Endothelial cell of umbilical vein (primary cell): ENCODE results near the gene SCFD1. TPM values are rescaled to one million over a fixed set of nuclear protein-coding genes. Genes with fewer than 3 reads are reported as not detected.

Source experiments
- BruUV-seq: library from RNA; stranded (reverse); fragments of 400-500 nt; replicated peaks from 2 replicates; lab custom pipeline; 2021; lab: Mats Ljungman, UMichigan
- CTCF ChIA-PET: fragments of 300-600, 350-600 bp; sonication (Branson Sonifier 250); formaldehyde crosslinking; loops from one replicate; lab custom pipeline; 2021; ENCODE audit warnings: antibody characterized with exemption, inconsistent platforms; lab: Charles Lee
- POLR2A ChIA-PET: fragments of 300-600, 350-600 bp; sonication (Branson Sonifier 250); formaldehyde crosslinking; loops from one replicate; lab custom pipeline; 2021; ENCODE audit warnings: antibody characterized with exemption, inconsistent platforms; lab: Charles Lee
- DNase-seq: peaks from one replicate; pipeline ENCODE4 v3.0.0-alpha.2; 2011; ENCODE audit warnings: low read depth, low spot score
- FAIRE-seq: peaks from 2 replicates; lab custom pipeline; 2011; peaks lifted over from hg19 to GRCh38; lab: Jason Lieb, UNC
- H2AFZ ChIP-seq: 2 replicates; pipeline ENCODE4 v1.6.0; 2012; ENCODE audit warnings: low read depth, low read length, control low read depth, inconsistent platforms
- H3K27ac ChIP-seq: 2 replicates; pipeline ENCODE4 v1.5.1; 2011; ENCODE audit warnings: low read depth, mild to moderate bottlenecking, control low read depth, low read length, moderate library complexity; ENCODE audit not compliant: insufficient read depth
- H3K27me3 ChIP-seq, 2 experiments: 2 replicates each; pipeline versions ENCODE4 v1.6.0 to v1.6.1; 2011; ENCODE audit warnings: low read length in 2 of 2, mixed read lengths in 1 of 2; ENCODE audit not compliant: control insufficient read depth in 2 of 2, insufficient read depth in 2 of 2
- H3K36me3 ChIP-seq, 2 experiments: 2 replicates in 1 of 2; 3 replicates in 1 of 2; pipeline ENCODE4 v1.5.1; 2011; ENCODE audit warnings: low read length in 2 of 2, mild to moderate bottlenecking in 1 of 2, moderate library complexity in 1 of 2; ENCODE audit not compliant: control insufficient read depth in 2 of 2, insufficient read depth in 2 of 2; ENCODE audit errors: extremely low read depth in 1 of 2
- H3K4me1 ChIP-seq: 3 replicates; pipeline ENCODE4 v1.5.1; 2011; ENCODE audit warnings: mild to moderate bottlenecking, low read length; ENCODE audit not compliant: control insufficient read depth, insufficient read depth; ENCODE audit errors: extremely low read depth
- H3K4me2 ChIP-seq: 2 replicates; pipeline ENCODE4 v1.6.1; 2011; ENCODE audit warnings: low read length, control low read depth, mixed read lengths; ENCODE audit not compliant: insufficient read depth
- H3K4me3 ChIP-seq, 3 experiments: fragments of 200-600 bp in 1 of 3; sonication (generic), shearing (Covaris generic) in 1 of 3; replicated peaks in 1 of 3; 2 replicates each; pipeline ENCODE4 v1.5.1; 2011 to 2016; ENCODE audit warnings: control low read depth in 3 of 3, low read length in 3 of 3, mild to moderate bottlenecking in 2 of 3, inconsistent platforms in 1 of 3, low read depth in 1 of 3, moderate library complexity in 1 of 3; ENCODE audit not compliant: insufficient read depth in 1 of 3
- H3K79me2 ChIP-seq: 2 replicates; pipeline ENCODE4 v1.6.0; 2012; ENCODE audit warnings: low read length, inconsistent platforms; ENCODE audit not compliant: control insufficient read depth, insufficient read depth
- H3K9ac ChIP-seq: replicated peaks from 2 replicates; pipeline ENCODE3; 2011; ENCODE audit warnings: low read length, control low read depth; ENCODE audit not compliant: insufficient read depth; ENCODE audit errors: extremely low read depth
- H3K9me1 ChIP-seq: replicated peaks from 3 replicates; pipeline ENCODE4 v1.6.0; 2011; ENCODE audit warnings: mild to moderate bottlenecking, low read length; ENCODE audit not compliant: control insufficient read depth, insufficient read depth; ENCODE audit errors: extremely low read depth
- H3K9me3 ChIP-seq: replicated peaks from 2 replicates; pipeline ENCODE4 v1.5.1; 2012; ENCODE audit warnings: low read length, inconsistent platforms; ENCODE audit not compliant: control insufficient read depth, insufficient read depth
- H4K20me1 ChIP-seq: replicated peaks from 2 replicates; pipeline ENCODE3; 2011; ENCODE audit warnings: mild to moderate bottlenecking, low read length; ENCODE audit not compliant: control insufficient read depth, insufficient read depth; ENCODE audit errors: extremely low read depth
- CTCF ChIP-seq, 2 donors: IDR thresholded peaks; 1 replicate in 1 of 2; 2 replicates in 1 of 2; pipeline ENCODE4 v1.5.1; 2011; ENCODE audit warnings: low read length in 2 of 2, mild to moderate bottlenecking in 2 of 2, moderate library complexity in 2 of 2, control low read depth in 1 of 2, inconsistent platforms in 1 of 2, low read depth in 1 of 2; ENCODE audit not compliant: insufficient read depth in 1 of 2; ENCODE audit errors: extremely low read depth in 1 of 2
- EZH2 ChIP-seq: IDR thresholded peaks from 2 replicates; pipeline ENCODE4 v1.6.1; 2012; ENCODE audit warnings: borderline replicate concordance, low read depth, mild to moderate bottlenecking, moderate library complexity, low read length, inconsistent platforms; ENCODE audit not compliant: severe bottlenecking
- FOS ChIP-seq: IDR thresholded peaks from 2 replicates; pipeline ENCODE4 v1.6.1; 2011; ENCODE audit warnings: mild to moderate bottlenecking, low read length, moderate library complexity, borderline replicate concordance; ENCODE audit not compliant: insufficient read depth
- GATA2 ChIP-seq: IDR thresholded peaks from 2 replicates; pipeline ENCODE4 v1.7.0; 2011; ENCODE audit warnings: low read depth, mild to moderate bottlenecking, moderate library complexity, mixed read lengths, low read length; ENCODE audit not compliant: insufficient read length, insufficient read depth
- JUN ChIP-seq: IDR thresholded peaks from 2 replicates; pipeline ENCODE4 v1.6.1; 2011; ENCODE audit warnings: borderline replicate concordance, low read depth; ENCODE audit not compliant: insufficient read length, insufficient read depth
- MAX ChIP-seq: IDR thresholded peaks from 2 replicates; pipeline ENCODE4 v1.6.1; 2011; ENCODE audit not compliant: insufficient read depth, insufficient read length
- MYC ChIP-seq: IDR thresholded peaks from one replicate; pipeline ENCODE4 v1.6.1; 2011; ENCODE audit warnings: mild to moderate bottlenecking, low read depth, low read length
- POLR2A ChIP-seq: IDR thresholded peaks from 2 replicates; pipeline ENCODE4 v1.6.1; 2012; ENCODE audit warnings: low read depth, mild to moderate bottlenecking, control low read depth, low read length
- POLR2AphosphoS5 ChIP-seq: IDR thresholded peaks from 2 replicates; pipeline ENCODE4 v1.6.1; 2012; ENCODE audit warnings: low read depth, mild to moderate bottlenecking, control low read depth, low read length, moderate library complexity; ENCODE audit not compliant: insufficient read depth
- dilution Hi-C: fragments of 300-500 bp; cut with MboI; formaldehyde crosslinking; loops from one replicate; pipeline ENCODE4 v1.15.0; 2019; ENCODE audit warnings: low sequenced_read_pairs; ENCODE audit not compliant: extremely low pct_ligation_motif_present
- intact Hi-C: fragments of 100-400 bp; cut with micrococcal nuclease; formaldehyde crosslinking; loops from one replicate; pipeline ENCODE4 v1.10.0; 2022
- polyA plus RNA-seq, 4 experiments: library from polyadenylated mRNA; depleted of rRNA in 3 of 4; stranded (reverse) in 3 of 4; unstranded in 1 of 4; fragments of >200 nt; gene quantifications; 2 replicates each; pipeline versions ENCODE4 v1.2.1 to v1.2.3, GENCODE V29; 2011 to 2012; ENCODE audit warnings: missing spikeins in 1 of 4
- total RNA-seq: library from RNA; stranded (reverse); gene quantifications from 2 replicates; pipeline ENCODE4 v1.2.3, GENCODE V29; 2021

The SCFD1 gene
- total and polyA plus RNA-seq, 2 donors (not counting 3 experiments of a cell fraction or from before 2014, with no cell fraction given) = 21.3 to 59.9 TPM

- Histone ChIP-seq H3K27ac (no peak overlapping the region), H2AFZ (no peak overlapping the region), H4K20me1 (no peaks in the 10 kb centered on the region), H3K4me2 (no peak overlapping the region), H3K36me3 (peaks cover 0 to 5% of the 10 kb centered on the region in 2 experiments), H3K79me2 (no peaks in the 10 kb centered on the region), H3K27me3 (no peaks in the 10 kb centered on the region), H3K9ac (no peak overlapping the region), H3K4me3 (no peak overlapping the region), H3K9me3 (no peaks in the 10 kb centered on the region), H3K4me1 (no peaks in the 10 kb centered on the region), H3K9me1 (no peaks in the 10 kb centered on the region)
- dilution Hi-C loops (no loop called here), intact Hi-C loops (no loop called here)
- TF ChIP-seq MAX (no peak), JUN (no peak), MYC (no peak), FOS (no peak)
- FAIRE-seq (no peak), DNase-seq (no peak)
- no TSS peak for BruUV-seq
- ChIA-PET CTCF (no interaction called here), POLR2A (no interaction called here)
Measured at GRCh38 chr14:30669594-30669993, 47.5 kb downstream of the SCFD1 start.

- TF ChIP-seq MYC (no peak), GATA2 (no peak), CTCF (IDR thresholded peaks at IDR 0.05; ENCODE audit: extremely low read depth in 1 of 2, insufficient read depth in 1 of 2, low read depth in 1 of 2, low read length in 2 of 2) (no peak), FOS (no peak), MAX (no peak), EZH2 (no peak), JUN (no peak), POLR2AphosphoS5 (no peak), POLR2A (no peak)
- Histone ChIP-seq H4K20me1 (no peaks in the 10 kb centered on the region), H3K9me1 (no peaks in the 10 kb centered on the region), H3K27me3 (no peaks in the 10 kb centered on the region), H3K79me2 (no peaks in the 10 kb centered on the region), H2AFZ (no peak overlapping the region), H3K27ac (no peak overlapping the region), H3K4me2 (no peak overlapping the region), H3K9me3 (no peaks in the 10 kb centered on the region), H3K36me3 (peaks cover 2 to 5% of the 10 kb centered on the region in 2 experiments), H3K4me3 (no peak overlapping the region), H3K4me1 (no peaks in the 10 kb centered on the region), H3K9ac (no peak overlapping the region)
- DNase-seq = no peak
- POLR2A ChIA-PET = no interaction called here
- BruUV-seq = no TSS peak
- dilution Hi-C loops = no loop called here
- CTCF ChIA-PET = interaction anchor here (2.5 kb wide), 1 partner anchor 15 kb away, joined by 8 read pairs; no protein-coding TSS in a partner anchor
- intact Hi-C loops = no loop called here
- no peak for FAIRE-seq
Measured at GRCh38 chr14:30673071-30673470, 51.0 kb downstream of the SCFD1 start.
